ENCODE measurements around the gene HSPB1. TPM values are rescaled to one million over a fixed set of nuclear protein-coding genes. Genes with fewer than 3 reads are reported as not detected.

The HSPB1 gene
- total and polyA plus RNA-seq, 2 donors (not counting 1 experiment from before 2014, with no cell fraction given): 34.0 to 343 TPM

DNA sequence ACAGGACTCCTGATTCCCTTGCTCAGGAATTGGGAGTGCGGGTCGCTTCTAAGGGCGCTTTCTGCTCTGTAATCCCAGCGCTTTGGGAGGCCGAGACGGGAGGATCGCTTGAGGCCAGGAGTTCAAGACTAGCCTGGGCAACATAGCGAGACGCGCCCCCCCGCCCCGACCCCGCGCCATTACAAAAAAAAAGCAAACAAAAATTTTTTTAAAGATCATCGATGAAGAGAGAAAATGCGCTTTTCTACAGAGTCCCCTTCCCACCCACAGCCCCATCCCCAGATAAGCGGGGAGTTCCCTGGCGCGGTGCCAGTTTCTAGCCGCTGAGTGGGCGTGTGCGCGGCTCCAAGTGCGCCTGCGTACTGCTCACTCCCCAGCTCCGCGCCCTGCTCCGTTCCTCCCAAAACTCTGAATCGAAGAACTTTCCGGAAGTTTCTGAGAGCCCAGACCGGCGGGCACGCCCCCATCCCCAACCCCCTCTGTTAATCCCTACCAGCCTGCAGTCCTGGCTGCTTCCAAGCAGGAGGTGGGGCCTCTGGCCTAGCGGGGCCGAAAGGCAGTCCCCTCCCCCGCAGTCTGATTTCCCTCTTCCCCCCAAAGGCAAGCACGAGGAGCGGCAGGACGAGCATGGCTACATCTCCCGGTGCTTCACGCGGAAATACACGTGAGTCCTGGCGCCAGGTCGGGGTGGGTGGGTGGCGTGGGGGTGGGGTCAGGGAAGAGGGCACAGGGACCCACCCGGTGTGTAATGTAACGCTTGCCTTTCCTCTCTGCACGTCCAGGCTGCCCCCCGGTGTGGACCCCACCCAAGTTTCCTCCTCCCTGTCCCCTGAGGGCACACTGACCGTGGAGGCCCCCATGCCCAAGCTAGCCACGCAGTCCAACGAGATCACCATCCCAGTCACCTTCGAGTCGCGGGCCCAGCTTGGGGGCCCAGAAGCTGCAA lies 1.0 kb downstream of the HSPB1 start:
- H3K36me3 ChIP-seq (replicated peaks in 1 of 2; ENCODE audit: control extremely low read depth in 1 of 2, control insufficient read depth in 1 of 2, extremely low read depth in 1 of 2, insufficient read depth in 2 of 2, low read length in 1 of 2): no peaks in the 10 kb centered on the region
- peak; percentile 53 for ATAC-seq (ENCODE audit: low read depth)
- H3K9ac ChIP-seq (ENCODE audit: low read length): peak overlapping the region; percentile 78
- no peaks in the 10 kb centered on the region for H3K27me3 ChIP-seq (replicated peaks in 1 of 4; ENCODE audit: control extremely low read depth in 1 of 4, control insufficient read depth in 3 of 4, insufficient read depth in 4 of 4, low read length in 3 of 4)
- 2% methylated on average over 36 of the region's 56 CpGs for WGBS (ENCODE audit: insufficient coverage)
- H3K9me3 Mint-ChIP-seq (ENCODE audit: insufficient read depth): no peaks in the 10 kb centered on the region
- no peaks in the 10 kb centered on the region for H3K79me2 ChIP-seq (ENCODE audit: control insufficient read depth, insufficient read depth, low read length)
- H3K27me3 Mint-ChIP-seq: no peaks in the 10 kb centered on the region
- peak overlapping the region; percentile 52 to 65 for H3K27ac ChIP-seq (ENCODE audit: low read length in 2 of 2)
- H3K4me2 ChIP-seq (replicated peaks; ENCODE audit: low read depth, low read length, poor library complexity, severe bottlenecking): peak overlapping the region; percentile 99
- peak; percentile 88 for DNase-seq
- ChIA-PET POLR2A (interaction anchor here (0.7 to 0.9 kb wide), 3 partner anchors 14 to 161 kb away, joined by 5 to 9 read pairs (median 5); no protein-coding TSS in a partner anchor), CTCF (interaction anchor here (1.0 to 5.5 kb wide), 3 partner anchors 11 to 14 kb away, joined by 3 to 31 read pairs (median 16); no protein-coding TSS in a partner anchor)
- peaks cover 0 to 7% (median 0%) of the 10 kb centered on the region in 3 donors for H3K9me3 ChIP-seq (ENCODE audit: control extremely low read depth in 1 of 3, control insufficient read depth in 2 of 3, insufficient read depth in 1 of 3, low read length in 2 of 3)
- H3K4me1 Mint-ChIP-seq: peaks cover 15% of the 10 kb centered on the region
- peak overlapping the region; percentile 85 for H2AFZ ChIP-seq (ENCODE audit: insufficient read depth, low read depth, low read length, poor library complexity, severe bottlenecking)
- peaks cover 10 to 21% of the 10 kb centered on the region in 2 donors for H3K4me1 ChIP-seq (ENCODE audit: control insufficient read depth in 2 of 2, insufficient read depth in 2 of 2, low read length in 2 of 2)
- H3K27ac Mint-ChIP-seq: peak overlapping the region; percentile 93
- H4K20me1 ChIP-seq (ENCODE audit: control insufficient read depth, insufficient read depth, low read length, poor library complexity, severe bottlenecking): no peaks in the 10 kb centered on the region
- TF ChIP-seq EZH2 (IDR thresholded peaks at IDR 0.05; ENCODE audit: borderline replicate concordance, insufficient read depth, low read depth, low read length, poor library complexity, severe bottlenecking): no peak
- TF ChIP-seq, protein P1, sequence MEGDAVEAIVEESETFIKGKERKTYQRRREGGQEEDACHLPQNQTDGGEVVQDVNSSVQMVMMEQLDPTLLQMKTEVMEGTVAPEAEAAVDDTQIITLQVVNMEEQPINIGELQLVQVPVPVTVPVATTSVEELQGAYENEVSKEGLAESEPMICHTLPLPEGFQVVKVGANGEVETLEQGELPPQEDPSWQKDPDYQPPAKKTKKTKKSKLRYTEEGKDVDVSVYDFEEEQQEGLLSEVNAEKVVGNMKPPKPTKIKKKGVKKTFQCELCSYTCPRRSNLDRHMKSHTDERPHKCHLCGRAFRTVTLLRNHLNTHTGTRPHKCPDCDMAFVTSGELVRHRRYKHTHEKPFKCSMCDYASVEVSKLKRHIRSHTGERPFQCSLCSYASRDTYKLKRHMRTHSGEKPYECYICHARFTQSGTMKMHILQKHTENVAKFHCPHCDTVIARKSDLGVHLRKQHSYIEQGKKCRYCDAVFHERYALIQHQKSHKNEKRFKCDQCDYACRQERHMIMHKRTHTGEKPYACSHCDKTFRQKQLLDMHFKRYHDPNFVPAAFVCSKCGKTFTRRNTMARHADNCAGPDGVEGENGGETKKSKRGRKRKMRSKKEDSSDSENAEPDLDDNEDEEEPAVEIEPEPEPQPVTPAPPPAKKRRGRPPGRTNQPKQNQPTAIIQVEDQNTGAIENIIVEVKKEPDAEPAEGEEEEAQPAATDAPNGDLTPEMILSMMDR (IDR thresholded peaks at IDR 0.05): no peak
- H3K4me3 ChIP-seq (ENCODE audit: control extremely low read depth in 1 of 5, extremely low read depth in 1 of 5, insufficient read depth in 1 of 5, low read depth in 2 of 5, low read length in 4 of 5): peak overlapping the region; percentile 38 to 73 (median 66)
- peak overlapping the region; percentile 94 for H3K4me3 Mint-ChIP-seq
- intact Hi-C loops (cut with micrococcal nuclease): no loop called here
